H1 (cell line): ENCODE data around the gene KIF5C. TPM values are rescaled to one million over a fixed set of nuclear protein-coding genes. Genes with fewer than 3 reads are reported as not detected.

ENCODE experiments used
- CTCF ChIA-PET: fragments of 300-600 bp; sonication (Branson Sonifier 250); formaldehyde crosslinking; loops from one replicate; lab custom pipeline; 2021; ENCODE audit not compliant: partially characterized antibody; lab: Charles Lee
- POLR2A ChIA-PET: fragments of 300-600 bp; sonication (Branson Sonifier 250); formaldehyde crosslinking; loops from one replicate; lab custom pipeline; 2021; ENCODE audit warnings: inconsistent platforms; ENCODE audit not compliant: partially characterized antibody; lab: Charles Lee
- DNase-seq, 2 experiments: peaks; one replicate each; pipeline versions ENCODE4 v3.0.0 to v3.0.0-alpha.2; 2010 to 2022; ENCODE audit warnings: low spot score in 2 of 2, low read depth in 1 of 2, mixed read lengths in 1 of 2
- FAIRE-seq: peaks from 2 replicates; lab custom pipeline; 2011; peaks lifted over from hg19 to GRCh38; lab: Jason Lieb, UNC
- H2AFZ ChIP-seq: 2 replicates; pipeline ENCODE4 v1.8.1; 2012; ENCODE audit warnings: low read length, inconsistent platforms
- H2AK5ac ChIP-seq: 2 replicates; pipeline ENCODE4 v1.6.1; 2013; ENCODE audit warnings: low read depth, low read length
- H2BK120ac ChIP-seq: replicated peaks from 2 replicates; pipeline ENCODE3; 2013; ENCODE audit warnings: low read depth, low read length, inconsistent platforms
- H2BK12ac ChIP-seq: 2 replicates; pipeline ENCODE4 v1.6.1; 2013; ENCODE audit warnings: low read depth, low read length
- H2BK15ac ChIP-seq: 2 replicates; pipeline ENCODE4 v1.6.1; 2013; ENCODE audit warnings: low read length
- H2BK20ac ChIP-seq: 2 replicates; pipeline ENCODE4 v1.6.1; 2013; ENCODE audit warnings: low read length
- H2BK5ac ChIP-seq: 2 replicates; pipeline ENCODE4 v1.6.1; 2013; ENCODE audit warnings: low read depth, low read length
- H3K14ac ChIP-seq: 2 replicates; pipeline ENCODE4 v1.6.1; 2013; ENCODE audit warnings: inconsistent platforms; ENCODE audit not compliant: insufficient read length
- H3K18ac ChIP-seq: 2 replicates; pipeline ENCODE4 v1.6.1; 2013; ENCODE audit warnings: low read length; ENCODE audit errors: extremely low read depth
- H3K23ac ChIP-seq: 2 replicates; pipeline ENCODE4 v1.6.1; 2013; ENCODE audit warnings: inconsistent platforms; ENCODE audit not compliant: insufficient read length
- H3K23me2 ChIP-seq: 2 replicates; pipeline ENCODE4 v1.6.1; 2013; ENCODE audit warnings: low read depth, low read length
- H3K27ac ChIP-seq: 2 replicates; pipeline ENCODE4 v1.6.1; 2011; ENCODE audit warnings: low read depth, low read length, inconsistent platforms
- H3K27me3 ChIP-seq, 4 experiments: replicated peaks in 1 of 4; 1 replicate in 1 of 4; 2 replicates in 3 of 4; pipeline versions ENCODE4 v1.6.1 to v1.8.1; 2011 to 2013; ENCODE audit warnings: low read length in 3 of 4, mild to moderate bottlenecking in 3 of 4, inconsistent platforms in 2 of 4, mixed read lengths in 2 of 4, moderate library complexity in 1 of 4; ENCODE audit not compliant: control insufficient read depth in 3 of 4, insufficient read depth in 3 of 4; ENCODE audit errors: extremely low read depth in 1 of 4
- H3K36me3 ChIP-seq, 4 experiments: 2 replicates each; pipeline versions ENCODE4 v1.6.1 to v1.8.1; 2011 to 2013; ENCODE audit warnings: mild to moderate bottlenecking in 4 of 4, low read length in 3 of 4, moderate library complexity in 2 of 4, control low read depth in 1 of 4, inconsistent platforms in 1 of 4; ENCODE audit not compliant: insufficient read depth in 4 of 4, control insufficient read depth in 2 of 4
- H3K4ac ChIP-seq: replicated peaks from 2 replicates; pipeline ENCODE3; 2013; ENCODE audit warnings: low read length, low read depth, mixed read lengths, inconsistent platforms; ENCODE audit not compliant: insufficient read length
- H3K4me1 ChIP-seq, 4 experiments: replicated peaks in 1 of 4; 1 replicate in 1 of 4; 2 replicates in 3 of 4; pipeline versions ENCODE4 v1.6.1 to v1.8.1; 2011 to 2013; ENCODE audit warnings: low read length in 3 of 4, inconsistent platforms in 2 of 4, mixed read lengths in 1 of 4; ENCODE audit not compliant: insufficient read depth in 4 of 4, control insufficient read depth in 3 of 4
- H3K4me2 ChIP-seq, 2 experiments: 2 replicates each; pipeline versions ENCODE4 v1.6.1 to v1.8.1; 2011 to 2013; ENCODE audit warnings: low read depth in 2 of 2, low read length in 2 of 2, control low read depth in 1 of 2, inconsistent platforms in 1 of 2, mild to moderate bottlenecking in 1 of 2; ENCODE audit not compliant: insufficient read depth in 1 of 2
- H3K4me3 ChIP-seq, 4 experiments: fragments of 200-600, 300-600 bp in 1 of 4; sonication (generic), shearing (Covaris generic), sonication (Bioruptor Twin) in 1 of 4; 2 replicates each; pipeline versions ENCODE4 v1.5.1 to v1.8.1; 2011 to 2016; ENCODE audit warnings: low read length in 4 of 4, low read depth in 3 of 4, control low read depth in 2 of 4, inconsistent platforms in 2 of 4, mild to moderate bottlenecking in 2 of 4, mixed read lengths in 1 of 4, moderate library complexity in 1 of 4; ENCODE audit not compliant: insufficient read depth in 2 of 4; ENCODE audit errors: extremely low read depth in 1 of 4
- H3K56ac ChIP-seq: replicated peaks from 2 replicates; pipeline ENCODE3; 2013; ENCODE audit warnings: low read depth, mild to moderate bottlenecking, mixed read lengths, low read length, inconsistent platforms; ENCODE audit not compliant: insufficient read length
- H3K79me1 ChIP-seq: 2 replicates; pipeline ENCODE4 v1.6.1; 2013; ENCODE audit warnings: low read depth, low read length, control low read depth
- H3K79me2 ChIP-seq, 2 experiments: 2 replicates each; pipeline versions ENCODE4 v1.6.1 to v1.8.1; 2012 to 2013; ENCODE audit warnings: low read length in 2 of 2, mild to moderate bottlenecking in 2 of 2, inconsistent platforms in 1 of 2; ENCODE audit not compliant: insufficient read depth in 2 of 2, control insufficient read depth in 1 of 2
- H3K9ac ChIP-seq, 4 experiments: replicated peaks in 1 of 4; 1 replicate in 1 of 4; 2 replicates in 3 of 4; pipeline versions ENCODE4 v1.6.1 to v1.8.1; 2011 to 2013; ENCODE audit warnings: low read depth in 3 of 4, low read length in 3 of 4, control low read depth in 2 of 4, mild to moderate bottlenecking in 2 of 4, moderate library complexity in 2 of 4, inconsistent platforms in 1 of 4; ENCODE audit errors: extremely low read depth in 1 of 4
- H3K9me3 ChIP-seq, 2 experiments: 2 replicates each; pipeline versions ENCODE4 v1.6.1 to v1.8.1; 2012 to 2013; ENCODE audit warnings: mild to moderate bottlenecking in 2 of 2, moderate library complexity in 2 of 2, control low read depth in 1 of 2, inconsistent platforms in 1 of 2, low read depth in 1 of 2, low read length in 1 of 2, mixed read lengths in 1 of 2; ENCODE audit not compliant: insufficient read depth in 2 of 2
- H4K20me1 ChIP-seq, 2 experiments: replicated peaks in 1 of 2; 2 replicates each; pipeline versions ENCODE3 to v1.8.1; 2011 to 2013; ENCODE audit warnings: inconsistent platforms in 2 of 2, low read length in 2 of 2, mild to moderate bottlenecking in 1 of 2; ENCODE audit not compliant: insufficient read depth in 2 of 2, control insufficient read depth in 1 of 2
- H4K5ac ChIP-seq: 2 replicates; pipeline ENCODE4 v1.6.1; 2013; ENCODE audit warnings: low read length, low read depth, mixed read lengths, inconsistent platforms; ENCODE audit not compliant: insufficient read length
- H4K8ac ChIP-seq: 2 replicates; pipeline ENCODE4 v1.8.0; 2013; ENCODE audit warnings: mild to moderate bottlenecking, moderate library complexity, low read length, inconsistent platforms; ENCODE audit not compliant: insufficient read depth; ENCODE audit errors: extremely low read depth
- H4K91ac ChIP-seq: replicated peaks from 2 replicates; pipeline ENCODE3; 2013; ENCODE audit warnings: low read length, mixed read lengths, inconsistent platforms; ENCODE audit not compliant: insufficient read length
- CBX8 ChIP-seq: fragments of 300-800, 300-1000 bp; sonication (generic); IDR thresholded peaks from 2 replicates; pipeline ENCODE4 v1.7.1; 2016; ENCODE audit warnings: low read depth, low read length, borderline replicate concordance
- CTBP2 ChIP-seq: IDR thresholded peaks from 2 replicates; pipeline ENCODE4 v1.7.0; 2011; ENCODE audit warnings: borderline replicate concordance, mild to moderate bottlenecking, moderate library complexity, mixed read lengths, low read length; ENCODE audit not compliant: insufficient read depth, insufficient read length
- EZH2 ChIP-seq: fragments of 200-600 bp; sonication (generic); IDR thresholded peaks from 2 replicates; pipeline ENCODE4 v1.7.1; 2012; ENCODE audit warnings: low read depth, mild to moderate bottlenecking, moderate library complexity, low read length, inconsistent platforms; ENCODE audit not compliant: severe bottlenecking
- GTF2F1 ChIP-seq: IDR thresholded peaks from 2 replicates; pipeline ENCODE4 v1.6.1; 2012; ENCODE audit warnings: low read depth, low read length, improper control_type of control experiment, borderline replicate concordance
- HDAC6 ChIP-seq: IDR thresholded peaks from one replicate; pipeline ENCODE4 v1.7.1; 2012; ENCODE audit warnings: low read depth, mild to moderate bottlenecking, inconsistent platforms, low read length, moderate library complexity
- KDM1A ChIP-seq: fragments of 200-600, 300-600 bp; sonication (generic); IDR thresholded peaks from 2 replicates; pipeline ENCODE4 v1.7.1; 2016; ENCODE audit warnings: mild to moderate bottlenecking, low read length, borderline replicate concordance
- KDM4A ChIP-seq: IDR thresholded peaks from one replicate; pipeline ENCODE4 v1.7.1; 2012; ENCODE audit warnings: low read depth, mild to moderate bottlenecking, moderate library complexity, low read length, inconsistent platforms; ENCODE audit not compliant: severe bottlenecking
- RAD21 ChIP-seq, 2 experiments: IDR thresholded peaks in 1 of 2; conservative IDR thresholded peaks in 1 of 2; 2 replicates each; pipeline ENCODE4 v1.6.1; 2011; ENCODE audit warnings: low read depth in 2 of 2, low read length in 2 of 2, improper control_type of control experiment in 1 of 2, inconsistent platforms in 1 of 2, mild to moderate bottlenecking in 1 of 2, moderate library complexity in 1 of 2
- SAP30 ChIP-seq: fragments of 300-600 bp; sonication (generic); IDR thresholded peaks from 2 replicates; pipeline ENCODE4 v1.7.1; 2012; ENCODE audit warnings: low read length, moderate library complexity, mild to moderate bottlenecking, inconsistent platforms; ENCODE audit not compliant: insufficient read depth, insufficient replicate concordance
- SIRT6 ChIP-seq: IDR thresholded peaks from one replicate; pipeline ENCODE4 v1.7.1; 2012; ENCODE audit warnings: low read length, inconsistent platforms
- SUZ12 ChIP-seq: fragments of 200-600 bp; sonication (generic); IDR thresholded peaks from 2 replicates; pipeline ENCODE4 v1.6.1; 2012; ENCODE audit warnings: mild to moderate bottlenecking, inconsistent platforms, low read length, moderate library complexity, mixed read lengths
- TEAD4 ChIP-seq: IDR thresholded peaks from 2 replicates; pipeline ENCODE4 v1.6.1; 2012; ENCODE audit warnings: low read depth, low read length, inconsistent platforms, mixed read lengths
- WGBS, 2 experiments: shearing (Covaris generic) in 1 of 2; methylation state at CpG; one replicate each; pipeline versions ENCODE4 v1.1.6 to v1.1.7; 2013 to 2015; ENCODE audit warnings: low lambda C conversion rate in 2 of 2, mixed read lengths in 2 of 2, inconsistent platforms in 1 of 2, low coverage in 1 of 2, missing lambda C conversion rate in 1 of 2; ENCODE audit not compliant: insufficient replicate concordance in 2 of 2, insufficient coverage in 1 of 2, insufficient read length in 1 of 2; ENCODE audit errors: extremely low coverage in 1 of 2, missing lambda C conversion rate in 1 of 2; 5-methylcytosine and 5-hydroxymethylcytosine counted together
- polyA plus RNA-seq, 7 experiments: library from polyadenylated mRNA; depleted of rRNA in 3 of 7; stranded (reverse) in 5 of 7; unstranded in 2 of 7; fragments of >200 nt in 5 of 7; fragments of 200-250 nt in 2 of 7; gene quantifications; 1 replicate in 5 of 7; 2 replicates in 1 of 7; 4 replicates in 1 of 7; pipeline versions ENCODE4 v1.2.1 to v1.2.3, GENCODE V29; 2011 to 2013; ENCODE audit warnings: missing spikeins in 2 of 7, mixed read lengths in 2 of 7
- total RNA-seq: library from RNA; stranded (reverse); fragmentation: NEBNext Ultra II Directional; extraction: Animal tissue kit (Norgen Biotek cat#: 25700); gene quantifications from 2 replicates; pipeline ENCODE4 v1.2.1, GENCODE V29; 2021
- TF ChIP-seq, protein P1 (sequence below): IDR thresholded peaks from 2 replicates; pipeline ENCODE4 v1.6.1; 2011; ENCODE audit warnings: low read depth, mild to moderate bottlenecking, low read length; ENCODE audit not compliant: insufficient read depth

The KIF5C gene
- total and polyA plus RNA-seq, 2 of the 8 experiments (the other 6 are each of a cell fraction or from before 2014, with no cell fraction given) = 16.3 to 66.4 TPM

DNA sequence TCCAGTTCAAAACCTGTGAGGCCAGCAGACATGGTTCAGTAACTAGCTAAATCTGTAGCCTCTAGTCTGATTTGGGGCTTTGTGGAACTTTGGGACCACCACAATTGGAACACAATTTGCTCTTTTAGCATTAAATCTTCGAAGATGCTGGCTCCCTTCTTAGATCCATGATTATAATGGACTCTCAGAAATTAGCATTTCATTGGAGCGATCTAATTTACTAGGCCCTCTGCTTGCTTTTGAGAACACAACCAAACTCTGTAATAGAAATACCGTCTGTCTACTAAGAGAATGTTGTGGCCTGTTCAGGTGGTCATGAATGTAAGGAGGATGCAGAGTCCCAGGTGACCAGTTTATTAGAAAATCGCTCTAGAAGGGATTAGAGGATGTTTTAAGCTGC is 93.3 kb downstream of the KIF5C start:
- Histone ChIP-seq H3K14ac (no peak overlapping the region), H3K27me3 (no peaks in the 10 kb centered on the region), H2BK15ac (no peak overlapping the region), H2AK5ac (no peak overlapping the region), H2BK120ac (no peak overlapping the region), H2BK12ac (no peak overlapping the region), H3K4me1 (peaks cover 0 to 10% (median under 1%) of the 10 kb centered on the region in 4 experiments; a peak in 3 of 7 replicates), H3K4ac (no peak overlapping the region), H2AFZ (no peak overlapping the region), H3K9ac (no peak overlapping the region), H3K23me2 (no peaks in the 10 kb centered on the region), H3K36me3 (peaks cover 0 to 13% (median 6%) of the 10 kb centered on the region in 4 experiments; a peak in 6 of 8 replicates), H3K79me1 (no peaks in the 10 kb centered on the region), H3K56ac (no peak overlapping the region), H3K9me3 (no peaks in the 10 kb centered on the region), H4K8ac (no peak overlapping the region), H2BK20ac (no peak overlapping the region), H3K23ac (no peak overlapping the region), H3K18ac (no peak overlapping the region), H4K91ac (no peak overlapping the region), H3K79me2 (no peaks in the 10 kb centered on the region), H4K20me1 (no peaks in the 10 kb centered on the region), H2BK5ac (no peak overlapping the region), H3K27ac (no peak overlapping the region), H4K5ac (no peak overlapping the region), H3K4me3 (no peak overlapping the region), H3K4me2 (no peak overlapping the region)
- ChIA-PET CTCF (interaction anchor here (1.0 to 3.5 kb wide), 6 partner anchors 9 to 413 kb away, joined by 3 to 9 read pairs (median 4); no protein-coding TSS in a partner anchor), POLR2A (no interaction called here)
- FAIRE-seq = no peak
- WGBS, 2 experiments = 90% methylated on average over 4 of the region's 4 CpGs; no CpG with 5 or more reads in 1 of the 2 experiments
- DNase-seq = no peak
- TF ChIP-seq KDM1A (no peak), CBX8 (no peak), SAP30 (no peak), EZH2 (no peak), HDAC6 (no peak), GTF2F1 (no peak), RAD21 (IDR thresholded peaks at IDR 0.05 in 1 of 2, conservative IDR thresholded peaks at IDR 0.05 in 1 of 2; ENCODE audit: low read depth in 2 of 2, low read length in 2 of 2) (no peak), SIRT6 (no peak), TEAD4 (no peak), KDM4A (no peak), CTBP2 (no peak), SUZ12 (no peak)
- TF ChIP-seq, protein P1, sequence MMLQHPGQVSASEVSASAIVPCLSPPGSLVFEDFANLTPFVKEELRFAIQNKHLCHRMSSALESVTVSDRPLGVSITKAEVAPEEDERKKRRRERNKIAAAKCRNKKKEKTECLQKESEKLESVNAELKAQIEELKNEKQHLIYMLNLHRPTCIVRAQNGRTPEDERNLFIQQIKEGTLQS = no peak
